GM18508 (cell line): ENCODE results near the gene BMP8B.
"Not testable (repeated sequence)": the region's sequence is repeated elsewhere in the genome, so short reads cannot be mapped to it uniquely, and the experiment has no call there.

Experiments used
- ATAC-seq: cut with Tn5 transposase; IDR thresholded peaks from one replicate; pipeline ENCODE4 v1.9.1; 2021; ENCODE audit warnings: moderate number of reproducible peaks; ENCODE audit not compliant: insufficient read depth, unreplicated experiment

BMP8B gene

GRCh38 chr1:39788758-39789570, at the start of gene BMP8B:
Gene BMP8B, minus strand, starts transcription at chr1:39788865. Its CDS starts 380 bp downstream, at chr1:39788485.
- ATAC-seq = no peak

- no peak for ATAC-seq
These were observed 48.0 kb upstream of the BMP8B start for GRCh38 chr1:39836595-39837110.

GRCh38 chr1:39835935-39836594, 47.4 kb upstream of the BMP8B start:
- ATAC-seq = no peak

GRCh38 chr1:39835110-39835509, 46.4 kb upstream of the BMP8B start:
- ATAC-seq = no peak

- ATAC-seq = no peak
These were observed 45.1 kb upstream of the BMP8B start for GRCh38 chr1:39833621-39834385.

DNA sequence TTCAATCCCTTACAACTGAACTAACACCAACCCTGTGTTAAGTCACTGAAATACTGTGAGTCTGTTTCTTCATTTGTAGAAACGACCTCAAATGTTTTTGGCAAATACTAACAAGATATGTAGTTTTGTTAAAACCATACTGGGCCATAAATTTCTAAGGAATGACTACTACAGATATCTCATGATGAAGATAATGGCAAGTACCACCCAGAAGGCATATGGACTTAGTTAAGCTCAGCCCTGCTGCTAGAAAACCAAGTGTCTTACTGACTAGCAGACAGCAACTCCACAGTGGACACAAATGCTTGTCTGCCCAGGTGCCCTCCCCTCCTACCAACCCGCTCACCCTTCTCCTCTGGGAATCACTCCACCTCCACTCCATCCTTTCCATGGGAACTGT, 44.5 kb upstream of the BMP8B start:
- no peak for ATAC-seq

DNA sequence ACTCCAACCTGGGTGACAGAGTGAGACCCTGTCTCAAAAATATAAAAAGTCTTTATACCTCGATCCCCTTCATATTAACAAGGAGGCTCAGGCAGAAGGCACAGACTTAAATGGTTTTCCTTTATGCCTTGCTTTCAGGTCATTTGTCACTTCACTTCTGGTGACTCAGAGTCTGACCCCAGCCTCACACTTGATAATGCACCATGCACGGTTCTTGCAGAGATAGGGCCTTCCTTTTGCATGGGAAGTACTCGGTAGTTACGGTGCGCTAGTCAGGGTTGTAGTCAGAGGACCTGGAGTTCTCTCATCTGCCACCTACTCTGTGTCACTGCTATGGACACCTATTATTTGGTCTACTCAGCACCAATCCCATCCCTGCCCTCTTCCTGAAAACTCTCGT, 43.6 kb upstream of the BMP8B start:
- ATAC-seq = no peak

- ATAC-seq = no peak
These were observed 41.3 kb upstream of the BMP8B start for GRCh38 chr1:39829791-39830533.

DNA sequence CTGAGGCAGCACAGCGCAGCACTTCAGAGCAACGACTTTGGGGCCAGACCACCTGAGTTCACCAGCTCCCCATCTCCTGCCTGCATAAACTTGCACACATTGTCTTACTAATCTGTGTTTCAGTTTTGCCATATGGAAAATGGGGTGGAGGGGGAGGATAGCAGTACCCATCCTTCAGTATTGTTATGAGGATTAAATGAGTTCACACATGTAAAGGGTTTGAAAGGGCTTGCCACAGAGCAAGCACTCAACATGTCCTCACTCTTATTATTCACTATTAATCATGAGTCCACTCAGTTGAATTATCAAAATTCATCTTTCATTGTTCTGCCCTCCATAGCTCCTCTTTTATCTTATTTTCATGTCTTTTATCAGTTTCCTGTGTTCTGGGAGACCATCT, 40.1 kb upstream of the BMP8B start:
- ATAC-seq = no peak

DNA sequence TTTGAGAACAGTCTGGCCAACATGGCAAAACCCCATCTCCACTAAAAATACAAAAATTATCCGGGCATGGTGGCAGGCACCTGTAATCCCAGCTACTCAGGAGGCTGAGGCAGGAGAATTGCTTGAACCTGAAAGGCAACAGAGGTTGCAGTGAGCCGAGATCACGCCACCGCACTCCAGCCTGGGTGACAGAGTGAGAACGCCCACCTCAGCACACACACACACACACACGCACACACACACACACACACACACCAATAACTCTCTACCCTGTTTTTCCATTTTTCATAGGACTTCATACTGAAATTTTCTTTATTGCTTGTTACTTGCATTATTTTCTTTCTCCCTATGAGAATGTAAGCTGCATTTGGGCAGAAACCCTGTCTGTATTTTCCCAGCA, 39.6 kb upstream of the BMP8B start:
- ATAC-seq = not testable (repeated sequence)

DNA sequence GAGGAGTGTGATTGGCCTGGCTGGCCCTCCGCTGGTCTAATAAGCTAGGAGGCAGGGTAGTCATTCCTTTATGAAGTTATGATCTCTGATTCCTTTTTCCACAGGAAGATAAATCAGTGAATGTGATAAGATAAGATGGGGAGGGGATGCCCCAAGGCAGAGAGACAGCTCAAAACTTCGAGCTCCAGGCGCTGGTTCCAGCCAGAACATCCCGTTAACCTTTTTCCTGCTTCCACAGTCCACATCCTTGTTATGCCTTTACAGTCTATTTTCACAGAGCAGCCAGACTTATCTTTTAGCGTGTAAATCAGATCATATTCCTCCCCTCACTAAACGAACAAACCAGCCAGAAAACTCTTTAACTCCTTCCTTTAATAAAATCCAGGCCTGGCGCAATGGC, 38.5 kb upstream of the BMP8B start:
- no peak for ATAC-seq

GRCh38 chr1:39826583-39826982, 37.9 kb upstream of the BMP8B start:
- ATAC-seq = no peak

DNA sequence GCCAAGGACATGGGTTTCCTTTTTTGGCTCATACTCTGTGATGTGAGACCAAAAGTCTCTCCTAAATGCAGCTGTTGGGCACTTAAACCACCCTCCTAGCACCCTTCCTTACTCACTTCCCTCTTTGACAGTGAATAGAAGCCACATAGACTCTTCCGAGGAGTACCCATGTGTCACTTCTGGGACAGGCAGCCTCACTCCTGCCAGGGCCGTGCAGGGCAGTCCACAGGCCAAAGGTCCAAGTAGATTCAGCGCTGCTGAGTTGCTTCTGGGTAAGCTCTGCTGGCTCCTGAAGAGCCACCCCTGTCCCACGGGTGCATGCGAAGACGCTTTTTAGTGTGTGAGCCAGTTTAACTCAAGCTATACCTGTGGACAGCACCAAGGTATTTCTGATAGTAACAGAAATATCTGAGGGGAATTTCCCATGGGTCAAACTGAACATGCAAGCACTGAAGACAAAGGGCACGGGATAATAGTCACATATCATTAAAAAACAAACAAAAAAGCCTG, 36.8 kb upstream of the BMP8B start:
- no peak for ATAC-seq

GRCh38 chr1:39823450-39823849, 34.8 kb upstream of the BMP8B start:
- not testable (repeated sequence) for ATAC-seq

DNA sequence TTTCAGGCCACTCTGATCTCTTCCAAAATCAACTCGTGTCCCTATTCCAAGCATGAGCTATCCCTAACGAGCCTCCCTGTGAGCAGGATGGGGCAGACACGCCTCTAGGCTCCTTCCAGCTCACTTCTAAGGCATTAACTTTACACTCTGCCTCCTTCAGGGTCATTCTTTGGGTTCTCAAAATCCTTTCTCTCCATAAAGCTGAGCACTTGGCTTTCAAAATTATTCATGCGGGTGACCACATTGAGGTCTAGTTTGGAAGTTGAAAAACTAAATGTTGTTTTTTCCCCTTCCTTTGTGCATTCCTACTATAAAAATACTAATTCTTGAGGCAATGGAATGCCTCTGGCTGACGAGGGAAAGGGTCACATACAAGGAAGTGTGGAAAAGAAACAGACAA, 33.5 kb upstream of the BMP8B start:
- ATAC-seq = no peak

DNA sequence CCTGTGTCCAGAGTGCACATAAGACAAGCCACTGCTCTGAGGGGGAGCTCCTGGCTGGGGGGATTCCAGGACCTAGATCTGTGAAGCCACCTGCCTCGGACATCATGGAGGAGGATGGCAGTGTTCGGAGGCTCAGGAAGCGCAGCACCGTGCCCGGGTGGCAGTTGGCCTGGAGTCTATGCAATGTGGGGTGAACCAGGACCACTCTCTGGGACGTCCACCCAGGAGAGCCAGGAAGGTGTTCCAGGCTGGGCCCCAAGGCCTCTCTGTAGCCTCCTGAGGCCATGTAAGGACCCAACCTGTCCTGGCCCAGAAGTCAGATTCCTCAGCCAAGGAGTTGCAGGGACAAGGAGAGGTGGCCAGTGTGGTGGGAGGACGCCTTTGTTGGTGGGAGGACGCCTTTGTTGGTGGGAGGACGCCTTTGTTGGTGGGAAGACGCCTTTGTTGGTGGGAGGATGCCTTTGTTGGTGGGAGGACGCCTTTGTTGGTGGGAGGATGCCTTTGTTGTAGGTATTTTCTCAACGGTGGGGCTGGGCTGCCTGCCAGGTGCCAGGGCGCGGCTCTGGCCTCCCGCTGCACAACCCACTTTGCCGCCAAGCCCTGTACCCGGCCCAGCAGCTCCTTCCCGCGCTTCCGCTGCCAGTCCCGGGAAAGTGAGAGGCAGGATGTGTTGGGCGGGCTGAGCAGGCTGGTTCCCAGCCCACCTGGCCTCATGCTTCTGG, 30.6 kb upstream of the BMP8B start:
- no peak for ATAC-seq

- ATAC-seq = no peak
These were observed 29.8 kb upstream of the BMP8B start for GRCh38 chr1:39818482-39818881.

DNA sequence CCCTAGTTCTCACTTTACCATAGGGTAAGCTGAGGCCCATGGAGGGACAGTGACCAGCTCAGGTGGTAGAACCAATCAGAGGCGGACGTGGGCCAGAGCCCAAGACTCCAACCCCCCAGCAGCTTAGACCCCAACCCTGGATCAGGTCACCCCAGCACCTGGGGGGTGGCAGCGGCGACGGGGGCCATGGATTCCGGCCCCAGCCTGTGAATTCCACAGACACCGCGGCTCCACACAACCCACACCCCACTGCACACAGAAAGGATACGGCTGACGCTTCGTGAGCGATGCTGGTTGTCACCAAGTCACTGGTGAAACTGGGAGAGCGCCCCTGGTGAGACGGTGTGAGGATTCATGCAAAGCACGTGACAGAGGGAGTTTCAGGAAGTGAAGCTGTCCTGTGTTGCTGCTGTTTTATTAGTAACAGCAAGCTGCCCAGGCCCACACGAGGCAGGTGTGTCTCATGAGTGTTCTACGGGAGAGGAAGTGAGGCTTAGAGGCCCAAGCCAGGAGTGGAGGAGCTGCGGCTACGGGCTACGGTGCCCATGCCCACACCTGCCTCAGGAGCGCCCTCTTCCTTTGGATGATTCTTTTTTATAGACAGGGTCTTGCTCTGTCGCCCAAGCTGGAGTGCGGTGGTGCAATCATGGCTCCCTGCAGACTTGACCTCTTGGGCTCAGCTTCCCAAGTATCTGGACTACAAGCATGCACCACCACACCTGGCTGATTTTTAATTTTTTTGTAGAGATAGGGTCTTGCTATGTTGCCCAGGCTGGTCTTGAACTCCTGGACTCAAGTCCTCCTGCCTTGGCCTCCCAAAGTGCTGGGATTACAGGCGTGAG, 28.6 kb upstream of the BMP8B start:
- ATAC-seq = not testable (repeated sequence)
